GM12865 (cell line): ENCODE results near the gene ITPR1.

ENCODE experiments used
- DNase-seq: peaks from one replicate; pipeline ENCODE4 v3.0.0; 2010; ENCODE audit warnings: low read depth
- H3K4me3 ChIP-seq: 2 replicates; pipeline ENCODE4 v1.5.1; 2011; ENCODE audit warnings: mild to moderate bottlenecking, low read depth, low read length, control low read depth
- TF ChIP-seq, protein P1 (sequence below): IDR thresholded peaks from 2 replicates; pipeline ENCODE4 v1.5.1; 2011; ENCODE audit warnings: low read length, control low read depth, low read depth, inconsistent platforms; ENCODE audit not compliant: insufficient read depth; ENCODE audit errors: missing control alignments

The ITPR1 gene

GRCh38 chr3:4814305-4814903 is 321.3 kb downstream of the ITPR1 start:
- TF ChIP-seq, protein P1, sequence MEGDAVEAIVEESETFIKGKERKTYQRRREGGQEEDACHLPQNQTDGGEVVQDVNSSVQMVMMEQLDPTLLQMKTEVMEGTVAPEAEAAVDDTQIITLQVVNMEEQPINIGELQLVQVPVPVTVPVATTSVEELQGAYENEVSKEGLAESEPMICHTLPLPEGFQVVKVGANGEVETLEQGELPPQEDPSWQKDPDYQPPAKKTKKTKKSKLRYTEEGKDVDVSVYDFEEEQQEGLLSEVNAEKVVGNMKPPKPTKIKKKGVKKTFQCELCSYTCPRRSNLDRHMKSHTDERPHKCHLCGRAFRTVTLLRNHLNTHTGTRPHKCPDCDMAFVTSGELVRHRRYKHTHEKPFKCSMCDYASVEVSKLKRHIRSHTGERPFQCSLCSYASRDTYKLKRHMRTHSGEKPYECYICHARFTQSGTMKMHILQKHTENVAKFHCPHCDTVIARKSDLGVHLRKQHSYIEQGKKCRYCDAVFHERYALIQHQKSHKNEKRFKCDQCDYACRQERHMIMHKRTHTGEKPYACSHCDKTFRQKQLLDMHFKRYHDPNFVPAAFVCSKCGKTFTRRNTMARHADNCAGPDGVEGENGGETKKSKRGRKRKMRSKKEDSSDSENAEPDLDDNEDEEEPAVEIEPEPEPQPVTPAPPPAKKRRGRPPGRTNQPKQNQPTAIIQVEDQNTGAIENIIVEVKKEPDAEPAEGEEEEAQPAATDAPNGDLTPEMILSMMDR: no peak
- no peak for DNase-seq
- H3K4me3 ChIP-seq: no peak overlapping the region

- no peak overlapping the region for H3K4me3 ChIP-seq
- no peak for DNase-seq
- TF ChIP-seq, protein P1: no peak
These were observed 321.9 kb downstream of the ITPR1 start for GRCh38 chr3:4814904-4815574.

GRCh38 chr3:4816306-4816705 is 323.2 kb downstream of the ITPR1 start:
- TF ChIP-seq, protein P1: no peak
- no peak for DNase-seq
- H3K4me3 ChIP-seq: no peak overlapping the region

DNA sequence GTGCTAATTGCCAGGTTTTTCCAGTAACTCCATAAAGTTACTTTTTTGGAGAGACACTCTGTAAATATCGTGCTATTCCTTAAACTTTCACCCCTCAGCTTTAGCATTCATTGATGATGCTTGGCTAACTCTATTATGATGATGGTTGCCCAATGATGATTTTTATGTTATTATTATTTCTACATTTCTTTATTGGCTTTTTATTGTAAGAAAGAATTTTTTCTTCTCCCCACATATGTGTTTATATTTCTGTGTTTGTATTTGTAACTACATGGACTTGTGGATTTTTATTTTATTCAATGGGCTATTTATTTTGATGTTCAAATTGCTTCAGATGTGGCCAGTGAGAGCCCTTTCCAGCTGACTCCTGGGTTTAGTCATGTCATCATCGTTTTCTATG is 323.6 kb downstream of the ITPR1 start:
- DNase-seq: no peak
- no peak overlapping the region for H3K4me3 ChIP-seq
- TF ChIP-seq, protein P1: no peak

- DNase-seq: no peak
- TF ChIP-seq, protein P1: no peak
- H3K4me3 ChIP-seq: no peak overlapping the region
These were observed 324.0 kb downstream of the ITPR1 start for GRCh38 chr3:4817128-4817527.

- TF ChIP-seq, protein P1: no peak
- H3K4me3 ChIP-seq: no peak overlapping the region
- no peak for DNase-seq
These were observed 325.0 kb downstream of the ITPR1 start for GRCh38 chr3:4818164-4818563.

GRCh38 chr3:4818986-4819693 is 326.0 kb downstream of the ITPR1 start:
- no peak overlapping the region for H3K4me3 ChIP-seq
- TF ChIP-seq, protein P1: no peak
- no peak for DNase-seq
